Femur (tissue), 1 donor: ENCODE data around the gene PLCL2.
"Not testable (repeated sequence)": the region's sequence is repeated elsewhere in the genome, so short reads cannot be mapped to it uniquely, and the experiment has no call there.

Experiments used
- DNase-seq: peaks from one replicate; pipeline ENCODE4 v3.0.0-alpha.2; 2017

PLCL2 gene

GRCh38 chr3:17088602-17089313, 204.0 kb downstream of the PLCL2 start:
- DNase-seq, result no peak

DNA sequence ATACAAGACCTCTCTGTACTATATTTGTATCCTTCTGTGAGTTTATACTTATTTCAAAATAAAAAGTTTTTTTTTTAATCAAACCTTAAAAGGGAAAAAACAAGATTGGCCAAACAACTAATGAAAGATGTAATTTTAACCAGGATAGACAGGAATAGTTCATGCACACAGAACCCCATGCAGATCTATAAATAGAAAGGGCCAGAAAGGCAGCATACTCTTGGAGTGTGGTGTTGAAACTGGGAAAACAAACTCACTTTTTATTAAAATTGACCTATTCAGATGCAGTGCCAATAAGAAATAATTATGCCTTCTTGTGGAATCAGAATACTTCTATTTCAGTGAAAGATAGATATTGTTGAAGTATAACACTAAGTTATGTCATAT, 204.6 kb downstream of the PLCL2 start:
- DNase-seq, result no peak

DNA sequence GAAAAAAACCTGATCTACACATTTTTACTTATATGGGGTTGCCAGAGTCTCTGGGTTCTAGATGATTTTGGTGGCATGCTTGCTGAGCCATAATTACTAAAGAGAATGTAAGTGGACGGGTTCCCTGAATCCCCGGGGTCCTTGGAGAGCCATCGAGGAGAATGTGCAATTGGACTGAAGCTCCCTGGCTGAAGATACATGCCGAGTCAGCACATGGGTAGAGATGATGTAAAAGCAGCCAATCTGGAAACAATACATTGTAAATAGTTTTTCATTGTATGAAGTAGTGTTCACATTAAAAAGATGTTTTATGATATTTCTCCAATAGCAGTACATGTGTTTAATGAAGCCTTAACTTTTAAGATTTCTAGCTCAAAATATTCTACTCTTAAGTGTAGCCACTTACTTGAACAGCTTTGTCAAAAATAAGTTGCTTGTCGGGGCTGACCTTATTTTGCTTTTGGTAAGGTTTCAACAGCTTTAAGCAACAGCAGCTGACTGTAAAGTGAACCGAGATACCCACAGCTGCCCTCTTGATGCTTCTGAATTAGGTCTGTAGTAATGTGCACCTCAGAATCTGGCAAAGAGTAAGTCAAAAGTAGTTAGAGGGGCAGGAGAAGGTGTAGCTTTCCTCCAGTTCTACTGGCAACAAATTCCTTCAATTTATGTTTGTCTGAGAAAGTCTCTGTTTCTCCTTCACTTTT, 205.7 kb downstream of the PLCL2 start:
- no peak for DNase-seq

DNA sequence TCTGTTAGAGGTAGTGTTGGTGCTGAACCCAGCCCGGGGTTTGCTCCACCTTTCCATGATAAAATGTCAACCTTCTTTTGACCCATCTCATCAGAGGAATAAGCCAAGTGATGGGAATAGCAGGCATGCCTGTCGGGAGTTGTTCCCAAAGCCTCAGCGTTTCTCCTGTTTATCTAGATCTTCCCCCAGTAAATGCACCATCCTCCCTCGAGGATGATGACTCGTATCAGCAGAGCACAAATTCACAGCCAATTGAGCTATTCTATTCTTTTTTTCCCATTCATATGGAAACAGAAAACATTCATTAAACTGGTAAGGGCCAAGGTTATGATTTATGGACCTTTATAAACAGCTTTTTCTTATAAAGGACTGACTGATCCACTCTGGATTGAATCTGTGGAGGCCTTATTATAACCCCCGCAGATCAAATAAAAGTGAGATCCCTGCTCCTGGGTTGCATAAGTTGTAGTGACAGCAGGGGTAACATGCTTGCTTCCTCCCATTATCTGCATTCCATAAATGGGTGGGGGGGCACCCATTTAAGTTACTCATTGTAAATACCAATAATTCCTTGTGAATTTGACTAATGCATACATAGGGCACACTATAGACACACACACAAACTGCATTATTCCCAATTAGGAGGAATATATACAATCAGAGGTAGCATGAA, 207.3 kb downstream of the PLCL2 start:
- no peak for DNase-seq

- no peak for DNase-seq
Observed at GRCh38 chr3:17092583-17092933, 207.8 kb downstream of the PLCL2 start.

- no peak for DNase-seq
Observed at GRCh38 chr3:17094551-17094950, 209.8 kb downstream of the PLCL2 start.

GRCh38 chr3:17103579-17103978, 218.8 kb downstream of the PLCL2 start:
- no peak for DNase-seq

DNA sequence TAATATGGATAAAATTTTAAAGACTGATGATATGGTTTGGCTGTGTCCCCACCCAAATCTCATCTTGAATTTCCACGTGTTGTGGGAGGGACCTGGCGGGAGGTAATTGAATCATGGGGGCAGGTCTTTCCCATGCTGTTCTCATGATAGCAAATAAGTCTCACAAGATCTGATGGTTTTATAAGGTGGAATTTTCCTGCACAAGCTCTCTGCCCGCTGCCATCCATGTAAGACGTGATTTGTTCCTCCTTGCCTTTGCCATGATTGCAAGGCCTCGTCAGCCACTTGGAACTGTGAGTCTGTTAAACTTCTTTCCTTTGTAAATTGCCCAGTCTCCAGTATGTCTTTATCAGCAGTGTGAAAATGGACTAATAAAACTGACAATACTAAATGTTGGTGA, 222.0 kb downstream of the PLCL2 start:
- DNase-seq, result not testable (repeated sequence)

- DNase-seq, result no peak
Observed at GRCh38 chr3:17110660-17111396, 226.1 kb downstream of the PLCL2 start.

- DNase-seq, result no peak
Observed at GRCh38 chr3:17111586-17111985, 226.8 kb downstream of the PLCL2 start.

- no peak for DNase-seq
Observed at GRCh38 chr3:17115186-17115585, 230.4 kb downstream of the PLCL2 start.

DNA sequence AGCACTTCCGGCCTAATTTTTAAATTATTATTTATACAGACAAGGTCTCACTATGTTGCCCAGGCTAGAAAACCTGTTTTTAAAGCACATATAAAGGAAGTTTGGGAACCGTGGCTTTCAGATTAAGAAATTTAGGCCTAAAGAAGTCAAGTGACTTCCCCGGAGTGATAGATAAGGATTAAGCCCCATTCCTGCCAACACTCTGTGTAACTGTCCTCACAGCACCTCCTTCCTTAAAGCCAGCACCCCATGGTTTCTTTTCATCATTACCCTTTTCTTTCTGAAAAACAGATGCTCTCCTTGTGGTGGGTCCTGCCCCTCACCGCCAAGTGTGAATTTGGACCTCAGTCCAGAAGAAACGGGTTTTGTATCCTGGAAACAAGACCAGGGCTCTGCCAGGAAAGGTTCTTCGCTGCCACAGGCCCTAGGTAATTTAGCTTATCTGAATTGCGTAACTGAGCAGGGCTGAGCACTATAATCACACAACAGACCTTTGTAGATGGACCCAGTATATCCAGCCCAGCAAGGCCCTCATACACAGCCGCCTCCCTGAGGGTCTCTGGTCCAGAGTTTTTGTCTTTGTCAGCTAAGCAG, 231.3 kb downstream of the PLCL2 start:
- DNase-seq, result no peak

DNA sequence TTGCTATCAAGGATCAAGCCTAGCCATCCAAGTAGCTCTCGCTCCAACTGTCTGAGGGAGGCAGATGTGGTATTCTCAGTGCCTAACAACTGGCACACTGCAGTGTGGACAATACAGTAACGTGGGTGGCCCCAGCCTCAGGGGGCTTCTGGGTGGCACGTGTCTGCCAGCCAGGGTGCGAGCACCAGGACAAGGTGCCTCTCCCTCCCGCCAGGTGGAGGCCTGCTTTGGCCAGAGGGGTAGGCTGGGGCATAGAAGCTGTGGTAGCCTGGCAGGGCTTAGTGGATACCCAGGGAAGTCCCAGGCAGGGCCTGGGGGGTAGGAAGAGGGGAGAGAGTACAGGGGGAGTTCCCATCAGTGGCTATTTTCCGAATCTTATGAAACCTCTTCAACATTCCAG, 234.0 kb downstream of the PLCL2 start:
- DNase-seq, result no peak

GRCh38 chr3:17119201-17120072, 234.7 kb downstream of the PLCL2 start:
- DNase-seq, result no peak

- no peak for DNase-seq
Observed at GRCh38 chr3:17120115-17120514, 235.4 kb downstream of the PLCL2 start.

DNA sequence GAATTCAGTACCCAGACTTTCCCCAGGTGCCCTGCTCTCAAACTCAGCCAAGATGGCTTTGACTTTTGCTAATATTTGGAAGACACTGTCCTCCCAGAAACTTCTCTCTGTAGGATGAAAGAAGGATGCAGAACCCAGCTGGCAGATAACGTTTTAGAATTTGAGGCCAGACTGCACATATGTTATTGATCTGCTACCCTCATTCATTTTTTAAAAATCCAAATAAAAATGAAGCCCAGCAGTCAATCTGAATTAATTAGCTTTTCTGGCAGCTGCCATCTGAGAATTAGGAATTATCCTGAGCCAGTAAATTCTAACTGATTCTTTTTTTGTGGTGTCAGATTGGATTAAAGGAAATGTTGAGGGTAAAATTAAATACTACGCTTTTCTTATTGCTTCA, 236.6 kb downstream of the PLCL2 start:
- DNase-seq, result no peak

- DNase-seq, result no peak
Observed at GRCh38 chr3:17122758-17123157, 238.0 kb downstream of the PLCL2 start.

- no peak for DNase-seq
Observed at GRCh38 chr3:17125738-17126442, 241.1 kb downstream of the PLCL2 start.

DNA sequence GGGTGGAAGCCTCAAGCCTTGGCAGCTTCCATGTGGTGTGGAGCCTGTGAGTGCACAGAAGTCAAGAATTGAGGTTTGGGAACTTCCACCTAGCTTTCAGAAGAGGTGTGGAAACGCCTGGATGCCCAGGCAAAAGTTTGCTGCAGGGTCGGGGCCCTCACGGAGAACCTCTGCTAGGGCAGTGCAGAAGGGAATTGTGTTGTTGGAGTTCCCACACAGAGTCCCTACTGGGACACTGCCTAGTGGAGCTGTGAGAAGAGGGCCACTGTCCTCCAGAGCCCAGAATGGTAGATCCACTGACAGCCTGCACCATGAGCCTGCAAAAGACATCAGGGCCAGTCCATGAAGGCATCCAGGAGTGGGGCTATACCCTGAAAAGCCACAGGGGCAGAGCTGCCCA, 243.9 kb downstream of the PLCL2 start:
- not testable (repeated sequence) for DNase-seq

DNA sequence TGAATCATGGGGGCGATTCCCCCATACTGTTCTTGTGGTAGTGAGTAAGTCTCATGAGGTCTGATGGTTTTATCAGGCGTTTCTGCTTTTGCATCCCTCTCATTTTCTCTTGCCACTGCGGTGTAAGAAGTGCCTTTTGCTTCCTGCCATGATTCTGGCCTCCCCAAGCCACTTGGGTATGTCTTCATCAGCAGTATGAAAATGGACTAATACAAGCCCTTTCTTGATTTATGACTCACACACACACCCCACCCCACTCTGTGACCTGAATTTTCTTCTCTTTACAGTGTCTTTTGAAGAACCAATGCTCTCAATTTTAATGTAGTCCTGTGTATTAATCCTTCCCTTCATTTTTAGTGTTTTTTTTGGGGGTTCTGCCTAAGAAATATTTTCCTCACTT, 244.8 kb downstream of the PLCL2 start:
- DNase-seq, result no peak

DNA sequence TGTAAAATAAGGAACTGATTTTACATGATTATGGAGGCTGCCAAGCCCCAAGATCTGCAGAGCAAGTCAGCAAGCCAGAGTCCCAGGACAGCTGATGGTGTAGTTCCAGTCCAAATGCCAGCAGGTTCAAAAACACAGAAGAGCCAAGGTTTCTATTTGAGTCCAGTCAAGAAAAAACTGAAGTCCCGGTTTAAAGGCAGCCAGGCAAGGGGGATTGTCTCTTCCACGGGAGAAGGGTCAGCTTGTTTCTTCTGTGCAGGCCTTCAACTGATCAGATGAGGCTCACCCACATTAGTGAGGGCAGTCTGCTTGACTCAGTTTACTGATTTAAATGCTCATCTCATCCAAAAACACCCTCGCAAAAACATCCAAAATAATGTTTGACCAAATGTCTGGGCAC, 246.2 kb downstream of the PLCL2 start:
- DNase-seq, result peak; percentile 8
